ENCODE measurements around the gene ZNF655.

DNA sequence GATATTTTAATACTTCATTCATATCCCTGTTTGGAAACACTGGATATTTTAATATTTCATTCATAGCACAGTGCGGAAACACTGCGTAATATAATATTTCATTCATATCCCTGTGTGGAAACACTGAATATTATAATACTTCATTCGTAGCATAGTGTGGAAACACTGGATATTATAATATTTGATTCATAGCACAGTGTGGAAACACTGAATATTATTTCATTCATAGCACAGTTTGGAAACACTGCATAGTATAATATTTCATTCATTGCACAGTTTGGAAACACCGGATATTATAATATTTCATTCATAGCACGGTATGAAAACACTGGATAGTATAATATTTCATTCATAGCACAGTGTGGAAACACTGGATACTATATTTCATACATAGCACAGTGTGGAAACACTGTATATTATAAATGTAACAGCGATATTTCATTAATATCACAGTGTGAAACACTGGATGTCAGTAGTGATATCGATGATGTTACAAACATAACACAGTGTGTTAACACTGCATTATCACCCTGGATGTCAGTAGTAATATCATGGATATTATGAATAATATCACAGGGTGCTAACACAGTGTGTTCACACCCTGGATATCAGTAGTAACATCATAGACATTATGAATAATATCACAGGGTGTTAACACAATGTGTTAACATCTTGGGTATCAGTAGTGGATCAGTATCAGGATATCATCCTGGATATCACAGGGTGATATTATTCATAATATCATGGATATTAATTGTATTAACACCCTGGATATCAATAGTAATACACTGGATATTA lies 36.7 kb downstream of the ZNF655 start:
- TF ChIP-seq POLR2A (IDR thresholded peaks at IDR 0.05) (no peak), EP300 (IDR thresholded peaks at IDR 0.05) (no peak)
- TF ChIP-seq, protein P1, sequence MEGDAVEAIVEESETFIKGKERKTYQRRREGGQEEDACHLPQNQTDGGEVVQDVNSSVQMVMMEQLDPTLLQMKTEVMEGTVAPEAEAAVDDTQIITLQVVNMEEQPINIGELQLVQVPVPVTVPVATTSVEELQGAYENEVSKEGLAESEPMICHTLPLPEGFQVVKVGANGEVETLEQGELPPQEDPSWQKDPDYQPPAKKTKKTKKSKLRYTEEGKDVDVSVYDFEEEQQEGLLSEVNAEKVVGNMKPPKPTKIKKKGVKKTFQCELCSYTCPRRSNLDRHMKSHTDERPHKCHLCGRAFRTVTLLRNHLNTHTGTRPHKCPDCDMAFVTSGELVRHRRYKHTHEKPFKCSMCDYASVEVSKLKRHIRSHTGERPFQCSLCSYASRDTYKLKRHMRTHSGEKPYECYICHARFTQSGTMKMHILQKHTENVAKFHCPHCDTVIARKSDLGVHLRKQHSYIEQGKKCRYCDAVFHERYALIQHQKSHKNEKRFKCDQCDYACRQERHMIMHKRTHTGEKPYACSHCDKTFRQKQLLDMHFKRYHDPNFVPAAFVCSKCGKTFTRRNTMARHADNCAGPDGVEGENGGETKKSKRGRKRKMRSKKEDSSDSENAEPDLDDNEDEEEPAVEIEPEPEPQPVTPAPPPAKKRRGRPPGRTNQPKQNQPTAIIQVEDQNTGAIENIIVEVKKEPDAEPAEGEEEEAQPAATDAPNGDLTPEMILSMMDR (IDR thresholded peaks at IDR 0.05) = no peak
